C4-2B (cell line): Measurements from ENCODE around the gene ADRB1.

Experiments
- CTCF ChIP-seq: fragments of 450-650 bp; conservative IDR thresholded peaks from 2 replicates; pipeline ENCODE4 v1.5.1; 2017; ENCODE audit warnings: mild to moderate bottlenecking
- ZFX ChIP-seq: fragments of 450-650 bp; IDR thresholded peaks from 2 replicates; pipeline ENCODE4 v1.6.1; 2017

- TF ChIP-seq CTCF (no peak), ZFX (peak; percentile 29; the same call in 1 of the 2 replicates)
Observed at GRCh38 chr10:114043532-114044246, at the start of gene ADRB1.
